ENCODE data around the gene PCDHGB4. TPM values are rescaled to one million over a fixed set of nuclear protein-coding genes. Genes with fewer than 3 reads are reported as not detected.

Gene PCDHGB4
- total RNA-seq, 1 experiment from 2014 or later: not detected

DNA sequence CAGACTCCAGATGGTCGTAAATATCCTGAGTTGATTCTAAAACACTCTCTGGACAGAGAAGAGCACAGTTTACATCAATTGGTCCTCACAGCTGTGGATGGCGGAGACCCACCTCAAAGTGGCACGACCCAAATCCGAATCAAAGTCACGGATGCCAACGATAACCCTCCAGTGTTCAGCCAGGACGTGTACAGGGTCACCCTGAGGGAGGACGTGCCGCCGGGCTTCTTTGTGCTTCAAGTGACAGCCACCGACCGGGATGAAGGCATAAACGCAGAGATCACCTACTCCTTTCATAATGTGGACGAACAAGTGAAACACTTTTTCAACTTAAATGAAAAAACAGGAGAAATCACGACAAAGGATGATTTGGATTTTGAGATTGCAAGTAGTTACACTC is 26.8 kb upstream of the PCDHGB4 start:
- H3K27ac ChIP-seq: no peak overlapping the region
- H3K9me2 ChIP-seq (ENCODE audit: insufficient read depth): no peaks in the 10 kb centered on the region
- intact Hi-C loops (cut with micrococcal nuclease; ENCODE audit: unreplicated experiment): no loop called here
- H2AFZ ChIP-seq: no peak overlapping the region
- BruUV-seq (replicated peaks): no TSS peak
- DNase-seq: no peak
- H3K79me2 ChIP-seq (ENCODE audit: low read depth): no peaks in the 10 kb centered on the region
- no peaks in the 10 kb centered on the region for H3K36me3 ChIP-seq (ENCODE audit: low read depth)
- H3K4me3 ChIP-seq: no peak overlapping the region
- H3K4me1 ChIP-seq (replicated peaks; ENCODE audit: insufficient read depth): no peaks in the 10 kb centered on the region
- H3K27me3 ChIP-seq (ENCODE audit: insufficient read depth, low read depth): peaks cover 19% of the 10 kb centered on the region
- H4K20me1 ChIP-seq (ENCODE audit: insufficient read depth): no peaks in the 10 kb centered on the region
- H3K9me3 ChIP-seq (ENCODE audit: insufficient read depth, low read depth): peaks cover 7% of the 10 kb centered on the region; the same call in 1 of the 2 replicates
- POLR2A ChIA-PET (ENCODE audit: unreplicated experiment): no interaction called here
- no peaks in the 10 kb centered on the region for H3F3A ChIP-seq (ENCODE audit: insufficient read depth, low read depth)
- CTCF ChIA-PET: interaction anchor here (1.3 kb wide), 1 partner anchor 40 kb away, joined by 4 read pairs; the partner anchor contains the start of gene TAF7
- no peak for TF ChIP-seq EZH2 (IDR thresholded peaks at IDR 0.05; ENCODE audit: low read depth)
- TF ChIP-seq, protein P1, sequence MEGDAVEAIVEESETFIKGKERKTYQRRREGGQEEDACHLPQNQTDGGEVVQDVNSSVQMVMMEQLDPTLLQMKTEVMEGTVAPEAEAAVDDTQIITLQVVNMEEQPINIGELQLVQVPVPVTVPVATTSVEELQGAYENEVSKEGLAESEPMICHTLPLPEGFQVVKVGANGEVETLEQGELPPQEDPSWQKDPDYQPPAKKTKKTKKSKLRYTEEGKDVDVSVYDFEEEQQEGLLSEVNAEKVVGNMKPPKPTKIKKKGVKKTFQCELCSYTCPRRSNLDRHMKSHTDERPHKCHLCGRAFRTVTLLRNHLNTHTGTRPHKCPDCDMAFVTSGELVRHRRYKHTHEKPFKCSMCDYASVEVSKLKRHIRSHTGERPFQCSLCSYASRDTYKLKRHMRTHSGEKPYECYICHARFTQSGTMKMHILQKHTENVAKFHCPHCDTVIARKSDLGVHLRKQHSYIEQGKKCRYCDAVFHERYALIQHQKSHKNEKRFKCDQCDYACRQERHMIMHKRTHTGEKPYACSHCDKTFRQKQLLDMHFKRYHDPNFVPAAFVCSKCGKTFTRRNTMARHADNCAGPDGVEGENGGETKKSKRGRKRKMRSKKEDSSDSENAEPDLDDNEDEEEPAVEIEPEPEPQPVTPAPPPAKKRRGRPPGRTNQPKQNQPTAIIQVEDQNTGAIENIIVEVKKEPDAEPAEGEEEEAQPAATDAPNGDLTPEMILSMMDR (conservative IDR thresholded peaks at IDR 0.05): no peak
- no peak overlapping the region for H3K4me2 ChIP-seq

DNA sequence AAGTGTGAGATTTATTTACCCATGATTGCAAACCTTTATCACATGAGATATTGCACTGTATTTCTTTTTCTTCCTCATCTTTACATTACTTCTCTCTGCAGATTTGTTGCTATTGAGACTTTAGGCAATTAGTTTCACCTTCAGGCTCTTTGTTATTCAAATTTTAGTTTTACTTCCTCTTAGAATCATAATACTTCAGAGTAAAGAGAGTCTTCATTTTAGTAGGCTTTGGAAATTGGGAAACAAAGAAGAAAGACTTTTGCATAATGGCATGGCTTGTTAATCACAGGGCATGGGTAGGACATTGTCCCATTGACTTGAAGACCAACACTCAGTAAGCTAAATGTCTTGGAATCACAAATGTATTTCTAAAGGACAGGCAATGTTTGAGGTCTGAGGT is 24.8 kb upstream of the PCDHGB4 start:
- Histone ChIP-seq H3K9me3 (ENCODE audit: insufficient read depth, low read depth) (peaks cover 9% of the 10 kb centered on the region; the same call in 1 of the 2 replicates), H4K20me1 (ENCODE audit: insufficient read depth) (no peaks in the 10 kb centered on the region), H3K4me2 (no peak overlapping the region), H3K36me3 (ENCODE audit: low read depth) (no peaks in the 10 kb centered on the region), H3K27ac (no peak overlapping the region), H3F3A (ENCODE audit: insufficient read depth, low read depth) (no peaks in the 10 kb centered on the region), H2AFZ (no peak overlapping the region), H3K4me1 (replicated peaks; ENCODE audit: insufficient read depth) (no peaks in the 10 kb centered on the region), H3K4me3 (no peak overlapping the region), H3K9me2 (ENCODE audit: insufficient read depth) (no peaks in the 10 kb centered on the region), H3K79me2 (ENCODE audit: low read depth) (no peaks in the 10 kb centered on the region), H3K27me3 (ENCODE audit: insufficient read depth, low read depth) (peaks cover 35% of the 10 kb centered on the region)
- no peak for DNase-seq
- no TSS peak for BruUV-seq (replicated peaks)
- intact Hi-C loops (cut with micrococcal nuclease; ENCODE audit: unreplicated experiment): no loop called here
- ChIA-PET POLR2A (ENCODE audit: unreplicated experiment) (no interaction called here), CTCF (no interaction called here)
- no peak for TF ChIP-seq EZH2 (IDR thresholded peaks at IDR 0.05; ENCODE audit: low read depth)
- TF ChIP-seq, protein P1 (conservative IDR thresholded peaks at IDR 0.05): no peak

DNA sequence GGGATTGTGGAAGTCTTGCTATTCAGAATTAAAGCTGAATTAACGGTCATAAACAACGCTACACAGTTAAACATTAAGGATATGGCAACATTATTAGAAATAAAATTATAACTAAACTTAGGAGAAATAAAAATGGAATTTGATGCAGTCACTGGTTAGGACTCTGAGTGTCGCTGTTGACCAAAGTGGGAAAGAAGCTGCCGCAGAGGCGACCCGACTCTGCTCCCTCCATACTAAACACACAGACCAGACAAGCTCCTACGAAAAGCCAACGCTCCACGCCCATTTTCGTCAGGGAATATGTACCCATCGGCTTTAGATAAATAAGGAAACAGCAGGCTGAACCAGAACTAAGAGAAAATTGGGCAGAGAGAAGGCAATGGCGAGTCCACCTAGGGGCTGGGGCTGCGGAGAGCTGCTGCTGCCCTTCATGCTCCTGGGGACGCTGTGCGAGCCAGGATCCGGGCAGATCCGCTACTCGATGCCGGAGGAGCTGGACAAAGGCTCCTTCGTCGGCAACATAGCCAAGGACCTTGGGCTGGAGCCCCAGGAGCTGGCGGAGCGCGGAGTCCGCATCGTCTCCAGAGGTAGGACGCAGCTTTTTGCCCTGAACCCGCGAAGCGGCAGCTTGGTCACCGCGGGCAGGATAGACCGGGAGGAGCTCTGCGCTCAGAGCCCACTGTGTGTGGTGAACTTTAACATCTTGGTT is 23.4 kb upstream of the PCDHGB4 start, which contains the start of gene PCDHGA5:
PCDHGA5 (plus strand) TSS at position 211 of the 709 bp plus-strand sequence; CDS start at position 380, 169 bp downstream.
- H4K20me1 ChIP-seq (ENCODE audit: insufficient read depth): no peaks in the 10 kb centered on the region
- BruUV-seq (replicated peaks): no TSS peak
- no peak within 1 kb of the TSS for H3K4me3 ChIP-seq
- no peak for TF ChIP-seq EZH2 (IDR thresholded peaks at IDR 0.05; ENCODE audit: low read depth)
- TF ChIP-seq, protein P1 (conservative IDR thresholded peaks at IDR 0.05): no peak
- no peaks in the 10 kb centered on the region for H3K4me1 ChIP-seq (replicated peaks; ENCODE audit: insufficient read depth)
- peaks cover 12% of the 10 kb centered on the region; the same call in 1 of the 2 replicates for H3K9me3 ChIP-seq (ENCODE audit: insufficient read depth, low read depth)
- H3K27ac ChIP-seq: no peak within 1 kb of the TSS
- ChIA-PET POLR2A (ENCODE audit: unreplicated experiment) (no interaction called here), CTCF (no interaction called here)
- intact Hi-C loops (cut with micrococcal nuclease; ENCODE audit: unreplicated experiment): no loop called here
- H3F3A ChIP-seq (ENCODE audit: insufficient read depth, low read depth): no peaks in the 10 kb centered on the region
- no peaks in the 10 kb centered on the region for H3K79me2 ChIP-seq (ENCODE audit: low read depth)
- no peaks in the 10 kb centered on the region for H3K36me3 ChIP-seq (ENCODE audit: low read depth)
- H3K4me2 ChIP-seq: no peak within 1 kb of the TSS
- DNase-seq: no peak
- H3K9me2 ChIP-seq (ENCODE audit: insufficient read depth): no peaks in the 10 kb centered on the region
- H3K27me3 ChIP-seq (ENCODE audit: insufficient read depth, low read depth): peaks cover 36% of the 10 kb centered on the region
- no peak within 1 kb of the TSS for H2AFZ ChIP-seq

Data from PC-9 (cell line).